22Rv1 (cell line): ENCODE results near the gene ALOX5.

Experiments
- ZFX ChIP-seq: fragments of 450-650 bp; IDR thresholded peaks from 2 replicates; pipeline ENCODE4 v1.6.1; 2017; ENCODE audit warnings: antibody characterized with exemption, borderline replicate concordance
- TF ChIP-seq, protein P1 (sequence below): fragments of 450-650 bp; IDR thresholded peaks from 2 replicates; pipeline ENCODE4 v1.5.1; 2017; ENCODE audit warnings: mild to moderate bottlenecking

DNA sequence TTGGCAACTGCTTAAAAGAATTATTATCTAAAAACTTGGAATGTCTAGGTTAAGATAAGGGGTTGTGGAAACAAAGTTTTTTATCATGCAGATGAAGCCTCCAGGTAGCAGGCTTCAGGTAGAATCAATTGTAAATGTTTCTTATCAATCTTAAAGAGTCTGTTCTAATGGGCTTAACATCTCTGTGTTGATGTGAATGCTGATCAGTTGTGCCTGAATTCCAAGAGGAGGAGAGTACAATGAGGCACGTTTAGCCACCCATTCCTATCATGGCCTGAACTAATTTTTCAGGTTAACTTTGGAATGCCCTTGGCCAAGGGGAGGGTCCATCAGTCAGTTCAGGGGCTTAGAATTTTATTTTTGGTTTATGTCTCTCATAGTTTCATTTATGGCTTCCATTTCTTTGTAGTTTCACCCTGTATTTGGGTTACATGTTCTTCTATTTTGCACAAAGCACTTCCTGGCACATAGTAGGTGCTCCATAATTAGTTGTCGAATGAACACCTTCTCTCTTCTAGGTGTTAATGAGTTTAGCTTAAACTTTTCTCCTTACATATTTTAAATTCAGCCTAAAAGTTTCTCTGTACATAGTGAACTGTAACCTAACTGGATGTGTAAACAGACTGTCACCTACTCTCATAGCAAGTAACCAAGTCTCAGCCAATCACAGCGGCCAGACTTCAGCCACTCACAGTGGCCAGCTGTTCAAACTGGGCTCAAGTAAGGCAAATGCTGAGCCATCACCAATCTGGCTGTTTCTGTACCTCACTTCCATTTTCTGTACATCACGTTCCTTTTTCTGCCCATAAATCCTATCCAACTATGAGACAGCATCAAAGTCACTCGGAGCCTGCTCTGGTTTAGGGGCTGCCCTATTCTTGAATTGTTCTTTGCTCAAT lies 34.7 kb downstream of the ALOX5 start:
- TF ChIP-seq, protein P1, sequence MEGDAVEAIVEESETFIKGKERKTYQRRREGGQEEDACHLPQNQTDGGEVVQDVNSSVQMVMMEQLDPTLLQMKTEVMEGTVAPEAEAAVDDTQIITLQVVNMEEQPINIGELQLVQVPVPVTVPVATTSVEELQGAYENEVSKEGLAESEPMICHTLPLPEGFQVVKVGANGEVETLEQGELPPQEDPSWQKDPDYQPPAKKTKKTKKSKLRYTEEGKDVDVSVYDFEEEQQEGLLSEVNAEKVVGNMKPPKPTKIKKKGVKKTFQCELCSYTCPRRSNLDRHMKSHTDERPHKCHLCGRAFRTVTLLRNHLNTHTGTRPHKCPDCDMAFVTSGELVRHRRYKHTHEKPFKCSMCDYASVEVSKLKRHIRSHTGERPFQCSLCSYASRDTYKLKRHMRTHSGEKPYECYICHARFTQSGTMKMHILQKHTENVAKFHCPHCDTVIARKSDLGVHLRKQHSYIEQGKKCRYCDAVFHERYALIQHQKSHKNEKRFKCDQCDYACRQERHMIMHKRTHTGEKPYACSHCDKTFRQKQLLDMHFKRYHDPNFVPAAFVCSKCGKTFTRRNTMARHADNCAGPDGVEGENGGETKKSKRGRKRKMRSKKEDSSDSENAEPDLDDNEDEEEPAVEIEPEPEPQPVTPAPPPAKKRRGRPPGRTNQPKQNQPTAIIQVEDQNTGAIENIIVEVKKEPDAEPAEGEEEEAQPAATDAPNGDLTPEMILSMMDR, result no peak
- no peak for TF ChIP-seq ZFX
